HG02938 (cell line): Measurements from ENCODE around the gene NHP2.
A peak's percentile ranks its signal among the peaks of the same experiment; 100 is the strongest.

Experiments
- ATAC-seq: cut with Tn5 transposase; IDR thresholded peaks from one replicate; pipeline ENCODE4 v1.9.1; 2021; ENCODE audit warnings: mild to moderate bottlenecking, moderate library complexity; ENCODE audit not compliant: unreplicated experiment

Gene NHP2

DNA sequence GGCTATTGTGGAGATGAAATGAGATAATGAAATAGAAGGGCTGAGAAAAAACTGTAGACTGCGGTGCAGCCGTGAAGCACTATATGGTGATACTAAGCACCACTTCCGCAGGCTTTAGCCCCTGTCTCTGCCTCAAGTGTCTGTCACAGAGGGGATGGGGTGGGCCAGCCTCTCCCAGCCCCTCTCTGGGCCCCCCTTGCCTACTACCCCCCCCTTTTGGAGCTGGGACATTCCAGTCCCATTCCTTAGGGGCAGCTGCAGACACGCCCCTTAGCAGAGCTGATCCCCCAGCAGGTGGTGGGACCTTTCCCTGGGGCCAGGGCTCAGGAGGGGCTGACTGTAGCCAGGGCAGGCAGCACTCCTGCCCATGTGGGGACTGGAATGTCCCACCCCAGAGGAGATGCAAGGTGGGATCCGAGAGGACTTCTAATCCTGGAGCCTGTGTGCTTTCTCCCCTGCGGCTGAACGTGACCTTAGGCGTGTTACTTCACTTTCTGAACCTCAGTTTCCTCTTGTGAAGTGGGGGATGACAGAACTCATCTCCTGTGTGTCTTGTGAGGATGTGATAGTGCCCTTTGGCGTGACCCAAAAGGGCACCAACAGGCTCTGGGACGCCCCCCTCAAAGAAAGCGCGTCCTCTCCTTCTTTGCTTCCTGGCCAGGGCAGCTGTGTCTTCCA is 38.4 kb downstream of the NHP2 start:
- ATAC-seq: no peak

DNA sequence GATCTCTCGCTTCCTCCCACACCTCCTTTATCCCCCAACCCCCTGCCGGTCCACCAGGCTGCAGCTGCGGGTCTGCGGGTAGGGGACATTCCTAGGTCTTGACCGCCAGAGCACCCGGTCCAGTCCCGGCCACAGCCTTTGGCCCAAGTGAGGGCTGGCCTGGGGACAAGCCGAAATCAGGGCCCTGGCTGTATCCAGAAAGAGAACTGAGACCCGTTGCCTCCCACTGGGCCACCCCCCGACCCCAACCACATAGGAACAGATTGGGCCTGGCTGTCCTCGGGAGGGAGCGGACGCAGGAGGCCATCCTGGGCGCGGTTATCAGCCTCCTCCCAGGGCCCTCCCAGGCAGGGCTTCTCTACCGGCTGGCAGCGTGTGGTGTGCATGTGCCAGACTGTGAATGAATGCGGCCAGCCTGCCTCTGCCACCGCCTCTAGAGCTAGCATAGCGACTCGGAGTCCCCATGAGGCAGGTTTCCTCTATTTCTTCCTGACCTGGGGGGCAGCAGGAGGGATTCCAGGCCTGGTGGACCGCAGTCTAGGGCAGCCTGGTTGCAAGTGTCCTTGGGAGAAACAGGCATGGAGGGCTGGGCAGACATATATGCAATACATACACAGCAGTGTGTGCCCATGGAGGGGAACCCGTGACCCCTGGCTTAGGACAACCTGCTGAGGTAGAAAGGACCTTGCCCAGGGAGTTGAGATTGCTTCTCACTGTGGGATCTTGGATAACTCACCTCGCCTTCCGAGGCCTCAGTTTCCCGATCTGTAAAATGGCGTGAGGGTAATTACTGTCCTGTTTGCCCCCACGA is 39.2 kb downstream of the NHP2 start:
- no peak for ATAC-seq

DNA sequence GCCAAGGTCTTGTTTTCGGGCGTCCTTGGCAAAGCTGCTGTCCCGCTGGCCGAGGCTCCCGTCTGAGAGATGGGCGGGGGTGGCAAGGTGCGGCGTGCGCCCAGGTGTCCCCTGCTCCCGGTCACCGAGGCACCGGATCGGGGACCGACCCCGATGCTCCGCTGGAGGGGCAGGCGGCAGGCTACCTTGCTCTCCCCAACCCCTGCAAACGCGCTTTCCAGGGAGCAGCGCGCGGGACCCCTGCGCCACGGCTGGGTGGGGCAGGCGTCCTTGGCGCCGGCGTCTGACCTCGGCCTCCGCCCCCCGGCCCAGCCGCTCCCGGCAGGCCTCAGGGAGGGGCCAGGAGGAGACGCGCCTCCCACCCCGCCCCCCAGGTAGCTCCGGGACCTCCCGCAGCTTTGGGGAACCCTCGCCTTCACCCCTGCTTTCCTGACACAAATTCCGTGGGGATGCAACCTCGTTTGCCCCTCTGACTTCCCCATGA is 39.8 kb downstream of the NHP2 start:
- ATAC-seq: no peak

DNA sequence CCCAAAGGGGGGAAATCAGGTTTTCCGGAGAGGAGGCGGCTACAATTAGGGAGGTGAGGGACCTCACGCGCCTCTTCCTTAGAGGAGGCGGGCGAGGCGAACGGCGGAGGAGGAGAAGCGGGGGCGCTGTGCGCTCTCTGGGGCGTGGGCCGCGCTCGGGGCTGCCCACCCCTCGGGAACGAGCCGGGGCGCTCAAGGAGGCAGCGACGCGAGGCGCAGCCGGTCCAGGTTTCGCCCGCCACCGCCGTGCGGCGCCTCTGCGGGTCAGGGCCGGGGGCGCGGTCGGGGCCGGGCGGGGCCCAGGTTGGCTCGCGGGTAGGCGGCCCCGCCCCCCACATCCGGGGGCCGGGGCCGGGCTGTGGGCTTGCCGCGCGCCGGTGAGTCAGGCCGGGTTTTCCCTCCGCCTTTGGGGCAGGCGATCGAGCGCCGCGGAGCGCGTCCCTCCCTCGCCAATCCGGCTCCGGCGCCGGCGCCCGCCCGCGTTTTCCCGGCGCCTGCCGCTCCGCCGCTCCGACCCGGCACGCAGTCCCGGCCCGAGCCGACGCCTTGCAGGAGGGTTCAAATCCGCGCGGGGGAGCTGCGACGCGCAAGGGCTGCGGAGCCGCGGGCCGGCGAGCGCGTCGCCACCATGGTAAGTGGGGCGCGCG is 40.4 kb downstream of the NHP2 start, which contains the start of gene N4BP3:
N4BP3 (plus strand) TSS at position 392 of the 647 bp plus-strand sequence. CDS start 6,052 bp downstream, outside the sequence.
- peak; percentile 40 for ATAC-seq

DNA sequence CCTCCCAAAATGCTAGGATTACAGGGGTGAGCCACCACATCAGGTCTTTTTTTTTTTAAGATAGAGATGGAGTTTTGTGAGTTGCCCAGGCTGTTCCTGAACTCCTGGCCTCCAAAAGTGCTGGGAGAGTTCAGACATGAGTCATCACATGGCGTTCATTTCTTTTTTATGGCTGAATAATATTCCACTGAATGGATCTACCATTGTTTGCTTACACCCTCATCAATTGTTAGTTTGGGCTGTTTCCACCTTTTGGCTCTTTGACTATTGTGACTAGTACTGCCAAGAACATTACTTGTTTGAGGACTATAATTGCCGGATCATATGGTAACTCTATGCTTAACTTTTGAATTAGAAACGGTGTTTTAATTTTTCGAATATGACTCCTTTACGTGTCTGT is 41.1 kb downstream of the NHP2 start:
- no peak for ATAC-seq

DNA sequence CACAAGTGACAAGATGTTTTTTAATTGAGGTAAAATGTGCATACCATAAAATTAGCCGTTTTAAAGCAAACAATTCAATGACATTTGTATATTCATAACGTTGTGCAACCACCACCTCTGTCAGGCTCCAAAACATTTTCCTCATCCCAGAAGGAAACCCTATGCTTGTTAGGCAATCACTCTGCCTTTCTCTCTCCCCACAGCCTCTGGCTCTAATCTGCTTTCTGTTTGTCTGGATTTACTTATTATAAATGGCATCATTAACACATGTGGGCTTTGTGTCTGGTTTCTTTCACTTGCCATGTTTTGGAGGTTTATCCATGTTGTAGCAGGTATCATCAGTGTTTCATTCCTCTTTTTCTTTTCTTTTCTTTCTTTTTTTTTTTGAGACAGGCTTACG is 41.8 kb downstream of the NHP2 start:
- no peak for ATAC-seq

DNA sequence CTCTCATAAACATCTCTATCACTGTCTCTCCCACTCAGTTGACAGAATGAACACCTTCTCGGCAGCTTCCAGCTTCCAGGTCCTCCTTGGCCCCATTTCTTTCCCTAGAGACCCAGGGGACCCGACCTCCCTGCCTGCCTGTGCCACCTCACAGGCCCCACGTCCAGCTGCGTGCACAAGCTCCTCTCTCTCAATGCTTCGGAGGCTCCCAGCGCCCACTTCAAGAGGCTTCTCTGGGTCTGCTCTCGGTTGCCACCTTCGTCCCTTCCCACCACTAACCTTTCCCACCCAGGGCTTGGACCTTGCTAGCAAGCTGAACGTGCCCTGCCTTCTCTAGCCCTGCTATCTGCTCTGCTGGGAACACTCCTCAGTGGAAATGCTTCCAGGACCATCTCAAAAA is 43.2 kb downstream of the NHP2 start:
- no peak for ATAC-seq

DNA sequence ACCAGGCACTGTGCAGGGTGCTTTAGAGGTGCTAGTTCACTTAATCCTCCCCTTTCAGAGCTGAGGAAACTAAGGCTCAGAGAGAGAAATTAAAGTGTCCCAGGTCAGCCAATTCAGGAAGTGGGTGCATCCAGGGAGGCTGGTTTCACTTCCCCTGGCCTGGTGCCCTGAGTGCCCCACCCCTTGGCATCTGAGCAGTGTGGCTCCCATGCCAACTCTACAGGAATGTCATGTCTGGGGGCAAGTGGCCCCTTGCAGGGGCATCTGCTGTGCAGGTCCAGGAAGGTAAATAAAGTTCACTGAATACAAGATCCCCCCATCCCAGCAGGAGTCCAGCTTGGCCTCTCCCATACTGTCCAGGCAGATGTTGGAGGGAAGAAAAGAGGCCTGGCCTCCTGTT is 44.7 kb downstream of the NHP2 start:
- ATAC-seq: no peak

DNA sequence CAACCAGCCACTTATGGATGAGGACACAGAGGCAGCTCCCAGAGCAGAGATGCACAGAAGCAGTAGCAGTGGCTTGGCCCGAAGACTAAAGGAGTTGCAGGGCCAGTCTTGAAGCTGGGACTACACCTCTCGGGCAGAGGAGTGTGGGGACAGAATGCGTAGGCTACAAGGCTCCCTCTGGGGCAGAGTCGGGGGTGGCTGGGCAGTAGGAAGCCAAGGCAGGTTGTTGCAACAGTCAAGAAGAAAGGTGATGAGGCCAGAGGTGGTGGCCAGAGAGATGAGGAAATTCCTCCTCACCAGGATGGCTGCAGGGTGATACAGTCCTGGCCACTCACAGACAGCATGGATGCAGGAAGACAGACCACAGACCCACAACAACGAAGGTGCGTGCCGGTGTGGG is 45.2 kb downstream of the NHP2 start:
- ATAC-seq: no peak

DNA sequence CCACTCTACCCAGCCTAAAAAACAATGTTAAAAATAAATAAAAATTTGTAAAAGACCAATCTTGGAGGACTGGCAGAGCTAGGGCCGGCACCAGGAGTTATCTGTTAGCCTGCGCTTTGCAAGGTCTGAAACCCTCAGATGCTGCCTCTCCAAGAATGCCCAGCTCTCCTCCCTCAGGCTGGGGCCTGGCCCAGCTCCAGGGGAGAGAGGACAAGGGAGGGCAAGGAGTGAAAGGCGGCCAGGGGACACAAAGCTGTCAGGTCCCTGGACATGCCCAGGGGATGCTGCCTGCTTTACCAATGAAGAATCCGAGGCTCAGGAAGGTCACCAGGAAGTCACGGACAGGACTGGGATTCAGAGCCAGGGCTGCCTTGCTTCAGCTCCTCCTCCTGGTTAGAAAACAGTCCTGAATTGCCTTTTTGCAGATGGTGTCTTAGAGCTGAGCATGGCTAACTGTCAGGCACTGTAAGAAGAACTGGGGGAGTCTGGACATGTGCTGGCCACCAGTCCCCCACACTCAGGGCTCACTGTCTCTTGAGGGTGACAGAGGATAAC is 45.9 kb downstream of the NHP2 start:
- no peak for ATAC-seq

DNA sequence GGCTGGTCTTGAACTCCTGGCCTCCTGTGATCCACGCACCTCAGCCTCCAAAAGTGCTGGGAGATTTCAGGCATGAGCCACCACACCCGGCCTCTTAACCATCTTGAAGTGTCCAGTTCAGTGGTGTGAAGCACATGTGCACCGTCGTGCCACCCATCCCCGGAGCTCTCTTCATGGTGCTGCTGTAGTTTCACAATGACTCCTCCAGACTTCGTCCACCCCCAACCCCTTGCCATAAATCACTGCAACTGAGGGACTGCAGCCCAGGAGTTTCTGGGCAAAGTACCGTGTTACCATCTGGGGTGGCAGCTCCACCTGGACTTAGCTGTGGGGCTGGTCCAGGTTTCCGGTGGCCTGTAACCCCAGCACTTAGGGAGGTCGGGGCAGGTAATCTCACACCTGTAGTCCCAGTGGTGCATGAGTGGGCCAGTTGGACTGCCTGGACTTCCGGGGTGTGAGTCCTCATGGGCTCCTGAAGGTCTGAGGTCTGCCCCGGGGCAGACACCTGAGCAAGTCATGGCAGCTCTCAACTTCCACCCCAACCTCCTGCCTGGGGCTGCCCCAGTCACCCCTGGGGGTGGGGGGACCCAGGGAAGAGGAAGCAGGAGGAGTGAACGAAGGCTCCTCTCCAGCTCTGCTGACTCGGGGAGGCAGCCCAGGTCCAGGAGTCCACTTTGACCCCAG is 47.0 kb downstream of the NHP2 start:
- peak; percentile 45 for ATAC-seq

DNA sequence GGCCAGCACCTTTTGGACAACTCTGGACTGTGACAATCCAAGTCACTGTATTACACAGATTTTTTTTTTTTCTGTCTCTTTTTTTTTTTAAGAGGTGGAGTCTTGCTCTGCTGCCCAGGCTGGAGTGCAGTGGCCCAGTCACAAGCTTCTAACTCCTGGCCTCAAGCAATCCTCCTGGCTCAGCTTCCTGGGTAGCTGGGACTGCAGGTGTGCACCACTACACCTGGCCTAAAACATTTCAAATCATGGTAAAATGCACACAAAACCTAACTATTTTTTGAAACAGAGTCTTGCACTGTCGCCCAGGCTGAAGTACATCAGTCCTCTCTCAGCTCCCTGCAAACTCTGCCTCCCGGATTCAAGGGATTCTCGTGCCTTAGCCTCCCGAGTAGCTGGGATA is 47.6 kb downstream of the NHP2 start:
- ATAC-seq: no peak

DNA sequence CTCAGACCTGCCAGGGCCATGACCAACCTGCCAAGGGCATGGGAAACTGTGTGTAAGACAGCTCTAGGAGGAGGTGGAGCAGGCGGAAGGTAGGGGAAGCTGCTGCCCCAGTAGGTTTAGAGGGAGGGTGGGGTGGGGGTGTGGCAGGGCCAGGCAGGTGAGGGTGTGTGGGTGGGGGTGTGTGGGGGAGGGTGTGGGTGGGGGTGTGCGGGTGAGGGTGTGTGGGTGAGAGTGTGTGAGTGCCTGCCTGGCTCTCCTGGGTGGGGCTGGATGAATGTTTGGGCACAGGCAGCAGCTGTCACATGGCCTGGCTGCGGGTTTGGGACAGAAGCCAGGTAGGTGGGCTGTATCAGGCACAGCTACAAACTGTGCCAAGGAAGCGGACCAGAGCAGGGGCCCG is 49.2 kb downstream of the NHP2 start:
- ATAC-seq: no peak

DNA sequence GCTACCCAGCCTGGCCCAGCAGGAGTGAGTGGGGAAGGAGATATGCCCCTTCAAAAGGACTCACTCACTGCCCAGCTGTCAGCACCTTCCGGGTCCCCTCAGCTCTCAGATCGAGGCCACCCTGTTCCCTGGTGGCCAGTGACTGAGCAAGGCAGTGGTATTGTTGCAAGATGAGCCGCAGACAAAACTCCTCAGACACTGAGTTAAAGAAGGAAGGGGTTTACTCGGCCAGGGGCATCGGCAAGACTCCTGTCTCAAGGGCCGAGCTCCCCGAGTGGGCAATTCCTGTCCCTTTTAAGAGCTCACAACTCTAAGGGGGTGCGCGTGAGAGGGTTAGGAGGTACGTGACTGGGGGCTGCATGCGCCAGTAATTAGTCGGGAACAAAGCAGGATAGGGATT is 50.1 kb downstream of the NHP2 start:
- no peak for ATAC-seq
